Upper lobe of left lung (tissue), 6 donors: ENCODE data around the gene TAS2R14. TPM values are rescaled to one million over a fixed set of nuclear protein-coding genes. Genes with fewer than 3 reads are reported as not detected.

Experiments used
- ATAC-seq, 2 donors: fragments of 200-7000 bp; cut with Tn5 transposase; one replicate each; pipeline ENCODE4 v1.9.1; 2022; ENCODE audit warnings: mild to moderate bottlenecking in 2 of 2, moderate library complexity in 2 of 2; ENCODE audit not compliant: low FRiP score in 2 of 2
- DNase-seq, 2 donors: peaks; one replicate each; pipeline ENCODE4 v3.0.0-alpha.2; 2019 to 2020
- H3K27ac ChIP-seq, 4 donors: fragments of 200-600 bp; sonication (generic); one replicate each; pipeline ENCODE4 v1.5.1; 2016 to 2019
- H3K27me3 ChIP-seq, 4 donors: fragments of 200-600 bp; sonication (generic); one replicate each; pipeline ENCODE4 v1.5.1; 2017 to 2019
- H3K36me3 ChIP-seq, 4 donors: fragments of 200-600 bp; sonication (generic); one replicate each; pipeline ENCODE4 v1.5.1; 2016 to 2019
- H3K4me1 ChIP-seq, 4 donors: fragments of 200-600 bp; sonication (generic); one replicate each; pipeline ENCODE4 v1.5.1; 2018 to 2019
- H3K4me3 ChIP-seq, 4 donors: fragments of 200-600 bp; sonication (generic); one replicate each; pipeline ENCODE4 v1.5.1; 2017 to 2019; ENCODE audit warnings: mild to moderate bottlenecking in 2 of 4, moderate library complexity in 1 of 4
- H3K9me3 ChIP-seq, 4 donors: fragments of 200-600 bp; sonication (generic); one replicate each; pipeline ENCODE4 v1.5.1; 2018 to 2019
- CTCF ChIP-seq, 6 experiments: fragments of 450-650 bp in 4 of 6; fragments of 200-600 bp in 2 of 6; sonication (generic) in 2 of 6; IDR thresholded peaks; one replicate each; pipeline ENCODE4 v1.5.1; 2016 to 2019; ENCODE audit warnings: antibody characterized with exemption in 6 of 6
- EP300 ChIP-seq, 4 donors: sonication (generic); formaldehyde crosslinking; IDR thresholded peaks; one replicate each; pipeline ENCODE4 v1.5.1; 2017; ENCODE audit warnings: antibody characterized with exemption in 4 of 4, control low read depth in 2 of 4
- POLR2A ChIP-seq, 4 donors: fragments of 450-650 bp; IDR thresholded peaks; one replicate each; pipeline ENCODE4 v1.5.1; 2016 to 2017; ENCODE audit warnings: antibody characterized with exemption in 4 of 4, mild to moderate bottlenecking in 2 of 4
- POLR2AphosphoS5 ChIP-seq, 2 donors: sonication (generic); formaldehyde crosslinking; IDR thresholded peaks; one replicate each; pipeline ENCODE4 v1.5.1; 2017; ENCODE audit warnings: antibody characterized with exemption in 2 of 2
- WGBS, 2 donors: methylation state at CpG; one replicate each; pipeline ENCODE4 v1.1.5; 2017 to 2018; 5-methylcytosine and 5-hydroxymethylcytosine counted together
- total RNA-seq, 6 donors: library from RNA; depleted of rRNA in 4 of 6; stranded (reverse); fragments of >200 nt in 4 of 6; gene quantifications; one replicate each; pipeline versions ENCODE4 v1.1.0 to v1.2.1, GENCODE V29; 2016 to 2021
- donor health status: DM: no; HTN: no; CAD: no; lungs with moderate emphysema.
- donor health status: DM: no; HTN: yes; CAD: no; lungs with severe emphysema.

TAS2R14 gene
- total RNA-seq, 6 donors from 2014 or later: 0.94 to 12.7 (median 2.8) TPM

- no peak for ATAC-seq
Measured at GRCh38 chr12:10928746-10929286, 10.2 kb downstream of the TAS2R14 start, which contains the start of gene PRH2. TSS of gene PRH2 (plus strand) at chr12:10929236. CDS start at chr12:10929274, 38 bp downstream.

GRCh38 chr12:10926269-10926668, 12.8 kb downstream of the TAS2R14 start:
- no peaks in the 10 kb centered on the region for H3K27me3 ChIP-seq
- no peak for ATAC-seq
- H3K4me3 ChIP-seq: no peak overlapping the region
- no peaks in the 10 kb centered on the region for H3K9me3 ChIP-seq
- H3K36me3 ChIP-seq: no peaks in the 10 kb centered on the region
- no peak overlapping the region for H3K27ac ChIP-seq
- no peaks in the 10 kb centered on the region for H3K4me1 ChIP-seq
- WGBS, 2 donors: 94 to 95% methylated on average over 5 of the region's 5 CpGs
- TF ChIP-seq CTCF (IDR thresholded peaks at IDR 0.05): no peak
- DNase-seq: no peak

More at GRCh38 chr12:10928746-10929286, 10.2 kb downstream of the TAS2R14 start, which contains the start of gene PRH2:
- Histone ChIP-seq H3K27me3 (no peaks in the 10 kb centered on the region), H3K27ac (no peak within 1 kb of the TSS), H3K36me3 (no peaks in the 10 kb centered on the region), H3K4me1 (no peaks in the 10 kb centered on the region), H3K9me3 (no peaks in the 10 kb centered on the region), H3K4me3 (no peak within 1 kb of the TSS)
- DNase-seq: no peak
- TF ChIP-seq CTCF (IDR thresholded peaks at IDR 0.05) (no peak), POLR2AphosphoS5 (IDR thresholded peaks at IDR 0.05) (no peak), POLR2A (IDR thresholded peaks at IDR 0.05) (no peak), EP300 (IDR thresholded peaks at IDR 0.05) (no peak)
- 94 to 96% methylated on average over 5 of the region's 5 CpGs for WGBS, 2 donors

GRCh38 chr12:10919809-10920208, 19.3 kb downstream of the TAS2R14 start:
- ATAC-seq (no peak), DNase-seq (no peak)
- Histone ChIP-seq H3K4me1 (no peaks in the 10 kb centered on the region), H3K36me3 (no peaks in the 10 kb centered on the region), H3K4me3 (no peak overlapping the region), H3K27me3 (no peaks in the 10 kb centered on the region), H3K27ac (no peak overlapping the region), H3K9me3 (no peaks in the 10 kb centered on the region)
- 87 to 94% methylated on average over 1 of the region's 1 CpG for WGBS, 2 donors
- TF ChIP-seq POLR2A (IDR thresholded peaks at IDR 0.05) (no peak), CTCF (IDR thresholded peaks at IDR 0.05) (no peak), POLR2AphosphoS5 (IDR thresholded peaks at IDR 0.05) (no peak), EP300 (IDR thresholded peaks at IDR 0.05) (no peak)

GRCh38 chr12:10910380-10910779, 28.7 kb downstream of the TAS2R14 start:
- DNase-seq (no peak), ATAC-seq (no peak)
- Histone ChIP-seq H3K4me3 (no peak overlapping the region), H3K4me1 (no peaks in the 10 kb centered on the region), H3K27me3 (no peaks in the 10 kb centered on the region), H3K27ac (no peak overlapping the region), H3K9me3 (peaks cover 0 to 3% (median 0%) of the 10 kb centered on the region in 4 donors), H3K36me3 (peaks cover 0 to 1% (median 0%) of the 10 kb centered on the region in 4 donors)
- TF ChIP-seq POLR2AphosphoS5 (IDR thresholded peaks at IDR 0.05): no peak
- WGBS, 2 donors: 83 to 89% methylated on average over 8 of the region's 8 CpGs

GRCh38 chr12:10909462-10909861, 29.6 kb downstream of the TAS2R14 start, which contains the start of gene TAS2R13:
TSS of gene TAS2R13 (minus strand) at chr12:10909562. CDS start at chr12:10909298, 264 bp downstream.
- H3K36me3 ChIP-seq: peaks cover 0 to 3% (median 0%) of the 10 kb centered on the region in 4 donors
- no peak within 1 kb of the TSS for H3K4me3 ChIP-seq
- H3K27ac ChIP-seq: no peak within 1 kb of the TSS
- H3K27me3 ChIP-seq: no peaks in the 10 kb centered on the region
- H3K4me1 ChIP-seq: no peaks in the 10 kb centered on the region
- H3K9me3 ChIP-seq: peaks cover 2 to 12% (median 4%) of the 10 kb centered on the region in 4 donors
- ATAC-seq (no peak), DNase-seq (no peak)
- WGBS, 2 donors: 86 to 95% methylated on average over 1 of the region's 1 CpG
- TF ChIP-seq EP300 (IDR thresholded peaks at IDR 0.05): no peak
- TF ChIP-seq CTCF (IDR thresholded peaks at IDR 0.05): no peak
- no peak for TF ChIP-seq POLR2A (IDR thresholded peaks at IDR 0.05)
- TF ChIP-seq POLR2AphosphoS5 (IDR thresholded peaks at IDR 0.05): no peak
